GM12878 (cell line): ENCODE measurements around the gene SMPD3.

Experiments used
- CREM ChIP-seq: IDR thresholded peaks from 2 replicates; pipeline ENCODE4 v1.6.1; 2014; ENCODE audit warnings: antibody characterized with exemption, low read depth
- ELK1 ChIP-seq: IDR thresholded peaks from 2 replicates; pipeline ENCODE4 v1.6.1; 2012; ENCODE audit warnings: low read depth, low read length, improper control_type of control experiment
- GABPA ChIP-seq: IDR thresholded peaks from 2 replicates; pipeline ENCODE4 v1.6.1; 2014; ENCODE audit warnings: antibody characterized with exemption, low read depth, mild to moderate bottlenecking, inconsistent platforms
- NR2C1 ChIP-seq: fragments of 450-650 bp; IDR thresholded peaks from 2 replicates; pipeline ENCODE4 v1.6.1; 2017; ENCODE audit warnings: antibody characterized with exemption, mild to moderate bottlenecking, moderate library complexity
- POLR2AphosphoS5 ChIP-seq: IDR thresholded peaks from 2 replicates; pipeline ENCODE4 v1.6.1; 2011; ENCODE audit warnings: mild to moderate bottlenecking, low read length, inconsistent platforms
- SREBF2 ChIP-seq: IDR thresholded peaks from 2 replicates; pipeline ENCODE4 v1.6.1; 2012; ENCODE audit warnings: mild to moderate bottlenecking, low read length

GRCh38 chr16:68408967-68409366 lies 39.3 kb downstream of the SMPD3 start:
- TF ChIP-seq GABPA (no peak), CREM (no peak), ELK1 (no peak), POLR2AphosphoS5 (no peak), NR2C1 (no peak), SREBF2 (no peak)
